ENCODE results near the gene WNT9A.

The WNT9A gene

GRCh38 chr1:227941509-227942020 is 6.2 kb downstream of the WNT9A start:
- DNase-seq (ENCODE audit: low read depth in 2 of 2): no peak

DNA sequence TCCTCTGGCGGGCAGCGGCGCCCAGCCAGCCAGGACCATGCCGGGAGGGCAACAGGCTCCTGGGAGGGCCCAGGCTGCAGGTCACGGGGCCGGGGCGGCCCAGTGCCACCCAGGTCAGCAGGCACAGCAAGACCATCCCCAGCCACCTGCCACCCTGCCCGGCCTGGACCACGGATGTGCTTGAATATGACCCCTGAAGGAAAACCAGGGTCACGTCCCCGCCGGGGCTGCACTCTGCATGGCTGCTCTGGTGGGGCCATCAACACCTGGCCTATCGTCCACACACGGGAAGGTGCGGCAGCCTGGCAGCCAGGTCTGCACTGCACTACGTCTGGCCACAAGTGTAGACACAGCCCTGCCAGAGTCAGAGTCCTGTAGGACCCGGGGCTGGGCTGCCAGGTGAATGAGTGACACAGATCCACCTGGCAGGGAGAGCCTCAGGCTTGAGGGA is 6.9 kb downstream of the WNT9A start:
- DNase-seq (ENCODE audit: low read depth in 2 of 2): no peak

DNA sequence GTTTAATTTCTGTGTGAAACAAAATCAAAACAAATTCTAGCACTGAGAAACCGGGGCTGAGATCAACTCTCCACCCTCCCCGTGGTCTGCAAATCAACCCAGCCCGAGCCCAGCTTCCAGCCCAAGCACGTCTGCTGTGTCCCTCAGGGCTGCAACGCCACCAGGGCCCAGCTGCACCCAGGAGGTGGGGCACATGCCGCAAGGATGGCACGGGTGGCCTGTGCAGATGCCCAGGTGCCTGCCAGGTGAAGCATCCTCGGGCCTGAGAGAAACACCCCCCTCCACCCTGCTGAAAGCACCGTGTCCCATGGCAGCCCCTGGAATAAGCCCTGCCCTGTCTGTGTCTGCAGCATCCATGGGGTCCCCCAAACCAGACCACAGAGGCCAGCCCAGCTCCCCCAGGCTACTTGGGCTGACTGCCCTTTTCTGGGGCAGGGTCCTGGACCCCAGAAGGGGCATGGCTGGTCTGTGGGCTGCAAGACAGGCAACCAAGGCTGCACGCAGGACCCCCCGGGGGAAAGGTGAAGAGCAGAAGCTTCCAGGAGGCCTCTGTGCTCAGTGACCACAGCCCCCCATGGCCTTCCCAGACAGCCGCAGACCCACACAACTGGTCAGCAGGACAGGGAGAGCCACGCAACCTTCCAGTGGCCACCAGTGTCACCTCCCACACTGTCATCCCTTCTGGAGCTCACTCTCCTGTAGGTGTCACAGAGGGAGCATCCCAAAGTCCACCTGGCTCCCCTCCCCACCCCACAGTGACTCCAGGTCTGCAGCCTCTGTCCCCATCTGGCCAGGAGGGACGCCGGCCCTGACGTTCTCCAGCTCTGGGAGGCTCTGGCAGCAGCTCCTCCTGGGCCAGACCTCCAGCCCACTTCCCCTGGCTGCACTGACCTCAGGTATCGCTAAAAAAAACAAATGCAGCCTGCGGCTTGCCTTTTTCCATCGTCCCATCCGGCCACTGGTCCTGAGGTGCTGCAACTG is 7.7 kb downstream of the WNT9A start:
- no peak for DNase-seq (ENCODE audit: low read depth in 2 of 2)

DNA sequence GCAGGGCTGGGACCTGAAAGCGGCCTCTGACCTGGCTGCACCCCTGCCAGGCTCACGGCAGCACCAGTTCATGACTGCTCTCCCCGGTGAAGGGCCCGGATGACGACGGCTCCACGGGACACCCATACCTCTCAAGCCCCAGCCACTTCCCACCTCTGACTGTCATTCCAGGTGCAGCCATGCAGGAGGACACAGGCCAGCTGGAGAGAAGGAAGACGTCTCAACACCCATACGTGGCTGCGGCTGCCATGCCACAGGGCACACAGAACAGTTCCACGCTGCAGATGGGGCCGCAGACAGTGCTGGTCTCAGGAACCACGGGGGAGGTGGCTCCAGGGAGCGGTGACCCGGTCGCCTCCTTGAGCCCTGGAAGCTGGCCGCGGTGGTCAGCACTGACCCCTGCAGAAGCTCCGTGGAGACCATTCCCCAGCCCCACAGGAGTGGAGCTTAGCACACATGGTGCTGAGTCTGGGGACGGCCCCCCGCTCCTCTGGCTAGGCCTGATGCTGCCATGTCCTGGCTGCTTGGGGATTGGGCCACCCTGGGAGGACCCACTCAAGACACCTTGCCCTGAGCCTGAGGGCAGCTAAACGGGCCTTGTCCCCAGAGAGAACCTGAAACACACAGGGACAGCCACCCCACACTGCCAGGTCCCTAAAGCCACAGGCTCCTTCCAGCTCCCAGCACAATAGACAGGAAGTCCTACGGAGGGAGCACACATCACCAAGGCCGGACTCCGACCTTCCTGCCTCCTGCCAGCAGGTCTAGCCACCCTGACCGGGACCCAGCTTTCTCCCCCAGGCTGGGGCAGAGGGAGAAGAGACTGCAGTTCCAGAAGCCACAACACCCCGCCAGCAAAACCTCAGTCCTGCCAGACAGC is 8.6 kb downstream of the WNT9A start:
- no peak for DNase-seq (ENCODE audit: low read depth in 2 of 2)

- DNase-seq (ENCODE audit: low read depth in 2 of 2): no peak
Measured at GRCh38 chr1:227938276-227938675, 9.5 kb downstream of the WNT9A start.

GRCh38 chr1:227937838-227938145 is 9.9 kb downstream of the WNT9A start:
- DNase-seq (ENCODE audit: low read depth in 2 of 2): no peak

DNA sequence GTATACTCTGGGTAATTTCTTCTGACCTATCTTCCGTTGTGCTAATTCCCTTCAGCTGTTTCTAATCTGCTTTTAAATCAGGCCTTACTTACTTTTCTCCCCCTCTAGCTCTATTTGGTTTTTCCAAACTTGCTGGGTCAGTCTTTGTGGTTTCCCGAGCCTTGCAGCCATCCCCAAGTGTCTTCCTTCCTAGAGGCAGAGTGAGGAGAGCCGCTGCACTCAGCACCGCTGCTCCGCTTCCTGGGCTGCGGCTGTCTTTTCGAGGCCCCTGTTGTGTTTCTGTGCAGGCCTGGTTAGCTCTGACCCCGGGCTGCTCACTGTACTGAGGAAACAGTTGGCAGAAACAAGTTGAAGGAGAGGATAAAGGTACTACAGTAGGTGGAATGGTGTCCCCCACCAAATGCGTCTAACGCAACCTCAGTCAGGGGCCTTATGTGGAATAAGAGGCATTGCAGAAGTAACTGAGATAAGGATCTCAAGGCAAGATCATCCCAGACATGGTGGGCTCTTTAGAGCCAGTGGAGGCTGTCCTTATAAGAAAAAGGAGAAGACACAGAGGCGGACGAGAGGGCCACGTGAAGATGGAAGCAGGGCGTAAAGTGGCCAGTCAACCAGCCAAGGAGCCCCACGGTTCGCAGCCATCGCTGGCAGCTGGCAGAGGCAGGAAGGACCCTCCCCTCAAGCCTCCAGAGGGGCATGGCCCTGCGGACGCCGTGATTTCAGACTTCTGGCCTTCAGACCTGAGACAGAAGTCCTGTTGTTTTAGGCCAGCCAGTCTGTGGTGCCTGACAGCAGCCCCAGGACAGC is 10.5 kb downstream of the WNT9A start:
- no peak for DNase-seq (ENCODE audit: low read depth in 2 of 2)

- DNase-seq (ENCODE audit: low read depth in 2 of 2): no peak
Measured at GRCh38 chr1:227935826-227936225, 11.9 kb downstream of the WNT9A start.

DNA sequence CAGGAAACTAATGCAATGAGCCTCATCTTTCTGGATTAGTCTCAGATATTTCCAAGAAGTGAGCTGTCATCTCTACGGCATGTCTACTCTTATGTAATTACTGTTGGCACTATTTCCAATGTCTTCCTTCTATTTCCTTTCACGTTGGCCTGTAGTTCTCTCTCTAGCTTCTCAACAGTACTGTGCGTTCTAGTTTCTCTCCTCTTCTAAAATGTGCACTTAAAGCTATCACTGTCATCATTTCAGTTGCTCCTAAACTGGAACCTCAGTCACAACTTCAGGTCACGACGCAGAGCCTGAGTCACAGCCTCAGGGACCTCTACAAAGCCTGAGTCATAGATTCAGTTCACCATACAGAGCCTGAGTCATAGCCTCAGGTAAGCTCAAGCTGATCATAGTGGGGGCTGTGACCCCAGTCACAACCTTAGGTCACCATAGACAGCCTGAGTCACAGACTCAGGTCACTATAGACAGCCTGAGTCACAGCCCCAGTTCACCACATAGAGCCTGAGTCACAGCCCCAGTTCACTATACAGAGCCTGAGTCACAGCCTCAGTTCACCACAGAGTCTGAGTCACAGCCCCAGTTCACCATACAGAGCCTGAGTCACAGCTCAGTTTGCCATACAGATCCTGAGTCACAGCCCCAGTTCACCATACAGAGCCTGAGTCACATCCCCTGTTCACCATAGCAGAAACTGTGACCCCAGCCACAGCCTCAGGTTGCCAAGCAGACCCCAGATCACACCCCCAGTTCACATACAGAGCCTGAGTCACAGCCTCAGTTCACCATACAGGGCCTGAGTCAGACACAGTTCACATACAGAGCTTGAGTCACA is 13.0 kb downstream of the WNT9A start:
- no peak for DNase-seq (ENCODE audit: low read depth in 2 of 2)

- no peak for DNase-seq (ENCODE audit: low read depth in 2 of 2)
Measured at GRCh38 chr1:227929751-227930472, 17.8 kb downstream of the WNT9A start.

GRCh38 chr1:227928811-227929375 is 18.8 kb downstream of the WNT9A start:
- no peak for DNase-seq (ENCODE audit: low read depth in 2 of 2)

DNA sequence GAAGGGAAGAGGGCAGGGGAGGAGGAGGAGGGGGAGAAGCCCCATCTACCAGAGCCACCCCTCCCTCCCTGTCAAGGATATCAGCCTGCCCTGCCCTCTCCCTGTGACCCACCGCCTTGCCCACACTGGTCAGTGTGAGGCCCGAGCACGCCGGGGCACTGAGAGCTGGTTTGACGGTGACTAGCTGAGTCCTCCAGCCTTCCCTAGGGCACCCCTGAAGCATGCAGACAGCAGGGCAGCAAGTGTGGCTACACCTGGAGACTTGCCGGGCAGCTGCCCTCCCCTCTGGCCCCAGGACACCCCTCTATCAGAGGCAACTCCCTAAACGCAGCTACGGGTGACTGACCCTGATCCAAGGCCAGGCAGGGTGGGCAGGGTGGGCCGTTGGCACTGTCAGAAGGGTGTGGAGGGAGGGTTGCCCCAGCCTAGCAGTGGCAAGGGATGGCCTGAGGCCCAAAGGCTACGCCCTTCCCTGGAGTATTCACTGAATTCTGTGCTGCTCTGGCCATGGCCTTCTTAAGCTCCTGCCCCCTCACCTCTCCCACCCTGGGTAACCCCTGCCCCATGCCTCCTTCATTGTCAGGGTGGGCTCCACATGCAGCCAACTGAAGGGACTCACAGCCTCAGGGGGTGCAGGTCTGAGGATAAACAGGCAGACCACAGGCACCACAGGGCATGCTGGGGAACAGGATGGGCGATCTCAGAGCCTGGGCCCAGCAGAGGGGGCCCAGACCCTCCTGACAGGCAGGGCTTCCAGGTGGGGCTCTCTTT is 19.6 kb downstream of the WNT9A start:
- no peak for DNase-seq (ENCODE audit: low read depth in 2 of 2)

GRCh38 chr1:227926896-227927885 is 20.5 kb downstream of the WNT9A start:
- no peak for DNase-seq (ENCODE audit: low read depth in 2 of 2)

GRCh38 chr1:227926216-227926791 is 21.4 kb downstream of the WNT9A start:
- no peak for DNase-seq (ENCODE audit: low read depth in 2 of 2)

DNA sequence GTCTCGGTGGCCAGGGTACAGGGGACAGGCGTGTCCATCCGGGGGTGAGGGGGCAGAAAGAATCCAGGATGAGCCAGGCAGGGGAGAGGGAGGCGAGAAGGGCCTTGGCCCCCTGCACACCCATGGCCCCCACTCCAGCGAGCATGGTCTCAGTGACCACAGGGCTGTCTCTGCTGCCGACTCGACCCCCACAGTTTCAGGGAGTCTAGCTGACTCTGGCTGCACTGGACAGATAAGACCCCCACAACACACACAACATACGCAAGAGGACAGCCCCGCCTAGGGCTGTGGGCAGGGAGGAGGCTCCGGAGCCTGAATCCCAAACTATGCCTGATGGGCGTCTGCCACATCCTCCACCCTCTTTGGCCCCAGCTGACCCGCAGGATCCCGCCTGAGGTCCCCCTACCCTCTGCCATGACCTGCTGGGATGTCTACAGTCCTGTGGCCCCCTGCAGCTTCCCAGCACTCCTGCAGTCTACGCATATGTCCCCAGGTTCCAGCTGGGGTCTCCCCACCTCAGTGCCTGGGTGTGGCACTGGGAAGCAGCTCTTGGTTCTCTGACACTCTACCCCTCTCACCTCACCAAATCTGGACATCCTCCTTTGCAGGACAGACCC is 22.0 kb downstream of the WNT9A start:
- DNase-seq (ENCODE audit: low read depth in 2 of 2): no peak

- no peak for DNase-seq (ENCODE audit: low read depth in 2 of 2)
Measured at GRCh38 chr1:227924833-227925574, 22.7 kb downstream of the WNT9A start.

Data from stimulated activated CD8-positive, alpha-beta memory T cell treated with anti-CD3 and anti-CD28 coated beads, Interleukin-2, amount 100 ng/mL, for 1 hour (primary cell).